ENCODE data around the gene FOXP1.

GRCh38 chr3:71143493-71143892 is 440.0 kb downstream of the FOXP1 start:
- TF ChIP-seq FOXA3 (CRISPR knock-in tag; IDR thresholded peaks at IDR 0.05) (no peak), CBX5 (CRISPR knock-in tag; IDR thresholded peaks at IDR 0.05; ENCODE audit: borderline replicate concordance) (no peak), ATF3 (CRISPR knock-in tag; IDR thresholded peaks at IDR 0.05) (no peak), ARNT (IDR thresholded peaks at IDR 0.05) (no peak), RAD51 (IDR thresholded peaks at IDR 0.05; ENCODE audit: borderline replicate concordance) (no peak), MAX (IDR thresholded peaks at IDR 0.05) (no peak), SP2 (CRISPR knock-in tag; IDR thresholded peaks at IDR 0.05) (no peak), CTCF (CRISPR knock-in tag; IDR thresholded peaks at IDR 0.05) (no peak), JUN (CRISPR knock-in tag; IDR thresholded peaks at IDR 0.05) (no peak), CREB1 (IDR thresholded peaks at IDR 0.05) (no peak), CREB1 (CRISPR knock-in tag; IDR thresholded peaks at IDR 0.05) (no peak), BHLHE40 (IDR thresholded peaks at IDR 0.05; ENCODE audit: low read length) (no peak)
